ENCODE measurements around the gene CHRM2.
"Not testable (repeated sequence)": the region's sequence is repeated elsewhere in the genome, so short reads cannot be mapped to it uniquely, and the experiment has no call there.

The CHRM2 gene
- long read RNA-seq, donor 1 = 0 reads
- long read RNA-seq, donor 2, full-length matches to known transcripts = 1 of 1 reads
- long read RNA-seq, donor 2, partial matches to known transcripts = 0 of 1 reads
- long read RNA-seq, donor 2, other reads (novel, unspliced or antisense) = 0 of 1 reads
- long read RNA-seq, donor 3 = 0 reads
- long read RNA-seq, donor 4 = 0 reads
- long read RNA-seq, donor 5 = 0 reads
- long read RNA-seq, donor 6 = 0 reads
- long read RNA-seq, donor 7 = 0 reads
- long read RNA-seq, donor 8 = 0 reads

DNA sequence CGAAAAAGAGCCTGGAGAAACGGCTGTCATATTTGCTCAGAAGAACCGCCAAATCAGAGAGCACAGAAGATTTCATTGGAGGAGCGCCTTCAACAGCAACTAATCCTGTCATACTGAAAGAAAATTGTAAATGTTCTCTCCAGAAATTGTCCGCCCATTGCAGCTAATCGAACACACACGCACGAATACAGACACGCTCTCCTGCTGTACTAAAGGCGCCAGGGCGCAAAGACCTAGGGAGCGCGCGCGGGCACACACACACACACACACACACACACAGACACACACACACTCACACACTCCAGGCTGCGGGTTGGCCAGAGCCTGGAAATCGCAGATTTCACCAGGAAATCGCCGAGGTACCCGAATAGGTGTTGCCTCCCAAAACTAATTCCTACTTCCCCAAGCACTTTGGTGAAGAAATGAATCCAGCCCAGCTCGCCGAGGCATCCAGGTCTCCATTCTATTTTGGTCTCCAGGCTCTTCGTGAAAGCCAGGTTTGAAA lies at the start of gene CHRM2:
Gene CHRM2, plus strand, starts transcription at position 157 of the 505 bp plus-strand sequence. CDS start 146,214 bp downstream, outside the sequence.
- DNase-seq = no peak

DNA sequence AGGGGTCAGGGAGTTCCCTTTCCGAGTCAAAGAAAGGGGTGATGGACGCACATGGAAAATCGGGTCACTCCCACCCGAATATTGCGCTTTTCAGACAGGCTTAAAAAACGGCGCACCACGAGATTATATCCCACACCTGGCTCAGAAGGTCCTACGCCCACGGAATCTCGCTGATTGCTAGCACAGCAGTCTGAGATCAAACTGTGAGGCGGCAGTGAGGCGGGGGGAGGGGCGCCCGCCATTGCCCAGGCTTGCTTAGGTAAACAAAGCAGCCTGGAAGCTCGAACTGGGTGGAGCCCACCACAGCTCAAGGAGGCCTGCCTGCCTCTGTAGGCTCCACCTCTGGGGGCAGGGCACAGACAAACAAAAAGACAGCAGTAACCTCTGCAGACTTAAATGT lies 37.1 kb upstream of the CHRM2 start:
- not testable (repeated sequence) for DNase-seq

DNA sequence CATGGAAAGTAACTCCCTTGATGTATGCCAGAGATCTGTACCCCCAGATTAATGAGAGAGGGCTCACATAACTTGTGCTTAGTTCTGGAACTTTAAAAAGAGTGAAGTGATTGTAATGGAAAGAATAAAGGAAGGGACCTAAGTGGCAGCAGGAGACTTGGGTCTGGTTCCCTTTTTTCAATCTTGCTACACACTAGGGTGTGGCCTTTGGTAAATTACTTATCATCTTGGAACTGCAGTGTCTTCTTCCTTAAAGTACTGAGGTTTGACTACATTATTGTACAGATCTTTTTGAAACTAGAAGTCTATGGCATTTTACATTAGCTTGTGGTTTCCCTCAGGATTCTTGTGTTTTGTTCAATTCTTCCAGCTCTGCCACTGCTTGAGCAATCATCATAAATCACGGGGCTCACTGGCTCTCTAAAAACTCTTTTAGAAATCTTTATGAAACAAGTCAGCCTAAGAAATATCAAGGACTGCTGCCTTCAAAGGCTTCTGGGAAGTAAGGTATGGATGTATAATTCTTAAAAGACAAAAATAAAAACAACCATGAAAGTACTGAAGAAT lies 22.5 kb upstream of the CHRM2 start:
- no peak for DNase-seq

DNA sequence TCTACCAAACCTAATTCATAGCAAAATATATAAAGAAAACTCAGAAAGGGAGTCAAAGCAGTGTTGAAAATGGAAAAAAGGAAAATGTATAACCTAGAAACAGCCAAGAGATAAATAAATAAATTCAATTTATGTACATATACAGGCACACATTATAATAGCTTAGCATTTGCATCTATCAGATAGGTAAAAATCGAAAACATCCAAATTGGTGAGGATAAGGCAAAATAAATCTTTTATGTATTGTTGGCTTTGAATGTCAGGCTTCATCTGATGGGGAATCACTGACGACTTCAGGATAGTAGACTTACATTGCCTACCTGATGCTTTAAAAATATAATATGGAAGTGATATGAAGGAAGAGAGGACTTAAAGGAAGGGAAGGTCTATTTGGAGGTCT lies 20.6 kb upstream of the CHRM2 start:
- no peak for DNase-seq

DNA sequence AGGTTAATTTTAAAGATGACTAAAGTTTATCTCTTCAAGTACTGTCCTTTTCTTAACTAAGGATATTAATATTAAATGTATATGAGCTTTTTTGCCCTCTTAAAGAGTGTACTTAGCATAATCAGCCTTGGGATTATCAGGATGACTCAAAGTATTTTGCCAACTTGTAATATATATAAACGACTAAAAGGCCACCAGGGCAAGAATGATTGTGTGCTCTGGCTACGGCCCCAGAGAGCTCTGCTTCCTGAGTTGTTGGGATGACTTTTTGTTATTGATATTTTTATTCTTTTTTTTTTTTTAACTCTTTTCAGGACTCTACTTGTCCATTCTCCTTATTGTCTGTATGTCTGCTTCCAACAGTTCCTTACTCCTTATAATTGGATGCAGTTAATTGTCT lies 14.8 kb upstream of the CHRM2 start:
- no peak for DNase-seq

DNA sequence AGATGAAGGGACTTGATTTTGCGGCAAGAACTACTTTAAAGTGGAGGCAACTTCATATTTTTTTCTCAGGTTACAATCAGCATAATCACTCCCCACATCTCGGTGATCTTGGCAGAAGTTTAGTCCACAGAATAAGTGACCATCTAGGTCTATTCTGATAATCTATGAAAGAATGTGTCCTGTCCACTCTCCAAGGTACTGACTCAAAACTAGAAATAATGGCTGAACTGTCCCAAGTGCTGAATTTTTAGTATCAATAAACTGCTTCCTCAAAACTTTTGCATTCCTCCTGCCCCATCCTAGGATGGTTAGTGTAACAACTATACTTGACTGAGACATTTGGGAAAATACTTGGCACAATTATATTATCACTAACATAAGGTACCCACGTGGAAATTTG lies 10.9 kb upstream of the CHRM2 start:
- no peak for DNase-seq

DNA sequence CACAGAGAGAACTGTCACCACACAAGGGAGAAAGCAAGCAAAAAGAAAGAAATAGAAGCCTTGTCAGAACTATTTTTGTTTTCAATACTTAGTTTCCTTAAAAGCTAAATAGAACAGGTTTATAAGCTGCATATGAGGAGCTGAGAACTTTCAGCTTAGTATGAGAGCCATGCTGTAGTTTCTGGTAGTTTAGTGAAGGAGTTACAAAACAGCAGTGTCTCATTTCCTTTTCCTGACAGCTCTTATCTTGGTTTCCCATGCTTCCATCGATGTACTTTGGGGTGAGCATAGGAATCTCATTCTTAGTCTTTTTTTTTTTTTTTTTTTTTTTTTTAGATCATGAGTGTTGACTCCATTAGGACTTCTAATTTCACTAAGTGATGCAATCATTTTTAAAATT lies 8.6 kb upstream of the CHRM2 start:
- no peak for DNase-seq

DNA sequence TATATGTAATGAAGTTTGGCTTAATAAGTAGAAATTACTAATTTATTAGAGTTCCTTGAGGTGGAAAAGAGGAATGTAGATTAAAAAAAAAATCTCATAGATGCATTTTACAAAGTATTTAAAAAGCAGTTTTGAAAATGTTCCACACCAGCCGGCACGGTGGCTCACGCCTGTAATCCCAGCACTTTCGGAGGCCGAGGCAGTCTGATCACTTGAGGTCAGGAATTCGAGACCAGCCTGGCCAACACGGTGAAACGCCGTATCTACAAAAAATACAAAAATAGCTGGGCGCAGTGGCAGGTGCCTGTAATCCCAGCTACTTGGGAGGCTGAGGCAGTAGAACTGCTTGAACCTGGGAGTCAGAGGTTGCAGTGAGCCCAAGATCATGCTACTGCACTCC lies 3.2 kb upstream of the CHRM2 start:
- no peak for DNase-seq

DNA sequence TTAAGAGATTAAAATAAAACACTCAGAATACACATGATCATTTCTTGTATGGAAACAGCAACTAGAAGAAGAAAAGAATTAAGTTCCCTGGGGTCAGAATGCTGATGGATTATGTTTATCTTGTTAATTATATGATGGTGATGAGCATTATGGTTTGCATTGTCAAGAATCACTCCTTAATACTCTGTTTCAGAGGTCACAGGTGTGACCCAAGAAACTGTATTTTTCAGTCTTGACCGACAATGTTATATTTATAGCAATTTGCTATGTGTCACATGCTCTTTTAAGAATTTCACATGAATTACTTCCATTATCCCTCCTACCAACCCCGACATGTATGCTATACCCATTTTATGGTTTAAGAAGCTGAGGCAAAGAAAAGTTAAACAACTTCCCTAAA lies 2.7 kb upstream of the CHRM2 start:
- DNase-seq = no peak

DNA sequence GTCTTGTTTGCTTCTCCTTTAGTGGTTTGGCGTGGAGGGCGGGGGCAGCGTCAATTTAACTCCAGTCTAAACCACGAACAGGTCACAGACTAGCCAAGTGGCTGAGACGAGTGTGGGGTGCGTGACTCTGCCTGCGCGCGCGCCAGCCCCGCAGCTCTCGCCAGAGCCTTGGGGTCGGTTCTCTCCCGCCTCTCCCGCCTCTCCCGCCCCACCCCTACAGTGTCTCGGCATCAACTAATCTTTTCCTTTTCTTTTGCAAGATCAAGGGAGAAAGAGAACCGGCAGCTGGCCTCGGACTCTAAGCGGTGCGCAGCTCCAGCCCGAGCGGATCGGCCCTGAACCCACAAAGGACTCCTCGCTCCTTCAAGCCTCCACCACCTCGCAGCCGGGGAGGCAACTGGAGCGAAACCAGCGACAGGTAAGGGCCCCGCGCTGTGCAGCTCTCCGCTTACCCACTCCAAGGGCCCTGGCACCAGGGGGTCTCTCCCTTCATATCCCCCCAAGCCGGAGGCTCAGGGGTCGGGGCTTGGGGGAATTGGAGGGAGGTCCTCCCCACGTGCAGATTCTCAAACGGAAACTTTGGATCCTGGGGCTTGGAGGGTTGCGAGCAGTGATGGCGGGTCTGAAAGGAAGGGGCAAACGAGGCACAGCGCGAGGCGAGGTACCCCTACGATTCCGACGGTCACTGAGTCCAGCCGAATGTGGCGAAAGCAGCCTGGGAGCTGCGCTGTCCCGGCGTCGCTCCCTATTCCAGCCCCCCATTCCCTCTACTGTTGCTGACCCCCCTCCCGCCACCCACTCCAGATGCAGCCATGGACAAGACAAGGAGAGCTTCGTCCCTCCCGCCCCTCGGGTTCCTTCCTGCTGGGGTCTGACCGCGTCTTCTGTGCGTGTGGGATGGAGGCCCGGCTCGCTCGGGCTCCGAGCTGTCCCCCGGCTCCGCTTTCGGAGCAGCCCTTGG lies 829 bp downstream of the CHRM2 start:
- DNase-seq = peak; percentile 42

DNA sequence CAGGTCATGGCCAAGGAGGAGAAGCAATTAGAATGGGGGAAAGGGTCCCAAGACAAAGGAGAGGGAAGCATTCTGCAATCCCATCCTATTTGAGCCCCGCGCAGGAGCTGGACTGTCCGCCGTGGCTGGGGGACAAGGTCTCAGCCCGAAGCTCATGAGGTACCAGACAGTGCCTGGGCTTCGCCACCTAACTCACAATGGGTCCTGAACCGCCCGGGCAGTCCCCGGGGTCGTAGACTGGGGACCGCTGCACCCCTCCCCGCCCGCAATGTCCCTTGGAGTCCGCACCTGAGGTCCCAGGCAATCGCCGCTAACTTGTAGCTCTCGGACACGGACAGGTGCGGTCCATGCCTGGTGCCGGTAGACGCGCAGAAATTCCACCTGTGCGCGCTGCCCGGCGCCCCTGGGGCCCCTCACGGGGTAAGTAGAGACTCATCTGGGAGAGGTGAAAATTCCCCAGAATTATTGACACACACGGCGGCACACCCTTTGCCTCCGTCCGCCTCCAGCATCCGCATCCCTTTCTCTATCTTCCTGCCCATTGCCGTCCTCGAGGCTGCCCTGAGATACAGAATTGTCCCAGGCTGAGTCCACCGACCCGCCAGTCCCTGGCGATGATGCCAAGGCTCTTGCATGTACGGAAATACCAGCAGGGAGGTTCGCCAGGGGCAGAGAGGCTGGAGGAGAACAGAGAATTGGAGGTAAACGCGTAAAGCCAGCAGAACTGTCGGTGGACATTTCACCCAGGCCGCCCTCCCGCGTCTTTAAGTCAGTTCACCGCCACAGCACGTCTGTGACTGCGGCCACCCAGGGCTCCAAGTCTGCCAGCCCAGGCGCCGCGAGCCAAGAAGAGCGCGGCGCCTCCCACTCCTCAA lies 1.8 kb downstream of the CHRM2 start:
- no peak for DNase-seq

DNA sequence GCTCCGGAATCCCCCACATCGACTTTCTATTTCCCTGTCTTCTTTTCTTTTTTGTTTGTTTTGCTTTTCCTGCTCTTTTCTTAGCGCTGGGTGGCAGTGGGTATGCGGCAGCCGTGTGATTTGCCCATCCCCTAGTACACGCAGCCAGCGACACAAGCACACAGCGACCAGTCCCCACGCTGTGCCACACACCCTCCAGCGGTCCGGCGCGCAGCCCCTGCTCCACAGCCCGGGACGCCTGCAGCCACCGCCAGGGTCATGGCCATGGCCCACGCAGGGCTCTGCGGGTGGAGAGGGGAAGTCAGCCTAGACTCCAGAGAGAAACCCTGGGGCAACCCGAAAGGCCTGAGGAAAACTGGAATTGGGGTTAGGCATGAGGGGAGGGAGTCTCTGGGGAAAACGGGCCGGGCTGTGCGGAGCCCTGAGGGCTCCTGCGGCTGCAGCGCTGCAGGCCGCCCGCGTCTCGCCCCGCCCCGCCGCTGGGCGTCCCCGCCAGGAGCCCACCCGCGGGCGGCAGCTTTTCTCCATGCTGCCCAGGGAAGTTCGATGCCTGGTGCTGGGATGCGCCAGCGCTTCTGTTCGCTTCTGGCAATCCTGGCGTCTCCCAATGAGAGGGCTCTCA lies 2.5 kb downstream of the CHRM2 start:
- peak; percentile 49 for DNase-seq

DNA sequence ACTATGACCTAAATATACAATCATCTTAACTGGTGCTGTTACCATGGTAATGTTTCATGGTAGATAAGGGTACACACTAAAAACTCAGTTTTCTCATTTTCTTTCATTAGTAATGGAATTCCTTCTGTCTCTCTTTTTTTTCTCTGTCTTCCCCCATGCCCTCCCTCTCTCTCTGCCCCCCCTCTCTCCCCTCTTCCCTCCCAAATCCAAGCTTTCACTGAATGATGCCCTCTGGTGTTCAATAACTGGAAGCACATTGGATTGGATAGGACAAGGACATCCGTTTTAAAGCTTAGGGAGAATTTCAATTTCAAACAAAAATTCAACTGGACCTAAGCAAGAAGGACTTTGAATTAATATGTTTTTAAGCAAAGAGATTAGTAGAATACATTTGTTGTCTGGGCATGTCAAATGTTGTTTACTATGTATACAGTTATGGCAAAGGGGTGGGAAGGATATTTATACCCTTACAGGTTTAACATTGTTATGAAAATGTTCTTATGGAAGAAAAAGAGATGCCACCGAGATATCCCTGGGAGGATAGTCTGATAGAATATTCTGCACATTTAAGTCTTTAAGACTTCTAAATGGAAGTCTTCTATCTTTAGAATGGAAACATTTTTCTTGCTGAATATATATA lies 6.1 kb downstream of the CHRM2 start:
- no peak for DNase-seq

DNA sequence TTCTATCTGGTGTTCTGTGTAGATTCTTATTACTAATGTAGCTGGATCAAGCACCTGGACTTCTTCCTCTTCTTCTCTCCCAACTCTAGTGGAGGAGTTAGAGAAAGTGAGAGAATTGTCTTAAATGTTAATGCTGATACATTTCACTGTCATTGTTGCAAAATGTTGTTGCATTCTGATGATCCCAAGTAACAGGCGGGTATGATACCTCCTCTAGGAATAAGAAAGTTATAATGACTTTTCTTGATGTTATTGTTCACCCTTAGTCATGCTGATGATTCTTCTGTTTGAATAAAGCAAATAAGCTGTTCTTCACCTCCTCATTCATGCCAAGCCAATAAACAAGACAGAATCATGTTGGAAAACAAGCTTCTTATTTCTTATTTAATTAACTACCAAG lies 9.1 kb downstream of the CHRM2 start:
- no peak for DNase-seq

DNA sequence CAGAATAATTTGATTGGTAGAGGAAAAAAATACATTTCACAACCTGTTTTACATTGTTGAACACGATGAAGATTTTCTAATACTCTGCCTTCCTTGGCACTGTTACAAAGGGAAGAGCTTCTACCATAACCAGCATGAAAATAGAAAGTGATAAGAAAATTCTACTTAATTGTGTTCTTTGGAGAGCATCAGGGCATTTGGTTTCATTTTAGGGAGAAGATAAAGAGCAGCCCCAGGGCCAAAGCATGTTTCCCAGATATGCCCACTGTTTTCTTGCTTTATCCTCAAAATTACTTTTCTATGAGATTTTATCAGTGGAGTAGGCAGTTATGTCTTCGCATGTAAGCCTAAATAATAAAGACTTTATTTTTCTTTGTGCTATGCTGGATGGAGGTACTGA lies 9.5 kb downstream of the CHRM2 start:
- no peak for DNase-seq

DNA sequence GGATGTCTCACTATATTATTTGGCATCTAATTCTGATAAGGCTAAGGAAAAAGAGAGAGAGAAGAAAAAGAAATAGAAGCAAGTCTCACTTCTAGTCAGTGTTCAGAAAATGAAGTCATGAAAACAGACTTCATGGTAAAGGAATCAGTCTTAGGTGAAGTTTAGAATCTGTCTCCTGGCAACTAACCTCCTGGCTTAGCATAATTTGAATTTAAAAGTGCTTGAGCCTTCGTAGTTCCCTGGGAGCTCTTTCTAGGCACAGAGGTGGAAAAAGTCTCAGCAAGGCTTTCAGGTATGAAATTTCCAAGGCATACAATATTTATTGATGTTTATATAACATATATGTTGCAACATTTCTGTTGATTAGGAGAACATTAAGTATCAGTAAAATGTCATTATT lies 10.4 kb downstream of the CHRM2 start:
- no peak for DNase-seq

DNA sequence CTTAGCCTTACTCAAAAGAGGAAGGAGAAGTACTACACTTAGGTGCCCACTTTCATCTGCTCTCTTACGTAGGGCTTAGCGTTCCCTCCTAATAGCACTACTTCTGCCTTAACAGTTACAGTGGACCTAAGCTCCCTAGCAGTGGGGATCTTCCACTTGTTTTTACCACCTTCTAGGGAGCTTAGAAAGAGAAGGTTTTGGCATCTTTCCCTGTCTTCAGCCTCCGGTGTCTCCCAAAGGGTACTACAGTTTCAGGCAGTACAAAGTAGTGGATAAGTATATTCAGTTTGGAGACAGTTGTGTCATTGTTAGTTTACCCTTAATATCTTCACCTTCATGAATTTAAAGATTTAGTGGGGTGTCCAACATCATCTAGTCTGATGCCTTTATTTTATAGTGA lies 14.6 kb downstream of the CHRM2 start:
- no peak for DNase-seq

DNA sequence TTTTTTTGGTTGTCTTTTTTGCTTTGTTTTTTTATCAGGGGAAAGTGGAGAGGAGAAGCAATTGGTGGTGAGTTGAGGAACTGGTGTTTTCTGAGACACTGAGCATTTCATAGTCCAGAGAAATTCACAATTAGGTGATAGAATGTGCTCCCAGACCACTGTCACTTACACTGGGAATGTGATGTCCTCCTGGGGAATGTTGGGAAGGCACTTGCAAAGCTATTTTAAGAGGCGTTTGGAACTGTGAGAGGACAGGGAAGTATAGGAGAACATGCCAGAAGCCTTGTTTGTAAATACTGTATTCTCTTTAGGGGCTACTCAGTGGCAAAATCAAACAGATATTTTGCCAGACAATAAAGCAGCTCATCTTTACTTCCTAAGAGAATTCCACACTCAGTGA lies 16.0 kb downstream of the CHRM2 start:
- DNase-seq = no peak

DNA sequence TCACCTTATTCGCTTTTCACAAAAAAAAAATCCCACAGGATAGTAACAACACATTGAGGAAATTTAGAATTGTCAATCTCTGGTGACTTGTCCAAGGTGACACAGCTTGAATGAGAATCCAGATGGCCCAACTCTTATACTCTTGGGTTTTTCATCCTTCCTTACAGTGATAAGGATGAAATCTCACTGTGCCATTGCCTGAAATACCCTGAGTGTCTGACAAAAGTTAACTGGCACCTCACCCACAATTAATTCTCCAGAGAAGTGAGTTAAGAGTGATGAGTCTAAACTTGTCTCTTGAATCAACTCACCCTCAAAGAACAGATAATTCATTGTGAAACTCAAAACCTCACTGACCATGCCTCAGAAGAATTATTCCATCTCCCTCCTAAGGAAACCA lies 18.9 kb downstream of the CHRM2 start:
- no peak for DNase-seq

DNA sequence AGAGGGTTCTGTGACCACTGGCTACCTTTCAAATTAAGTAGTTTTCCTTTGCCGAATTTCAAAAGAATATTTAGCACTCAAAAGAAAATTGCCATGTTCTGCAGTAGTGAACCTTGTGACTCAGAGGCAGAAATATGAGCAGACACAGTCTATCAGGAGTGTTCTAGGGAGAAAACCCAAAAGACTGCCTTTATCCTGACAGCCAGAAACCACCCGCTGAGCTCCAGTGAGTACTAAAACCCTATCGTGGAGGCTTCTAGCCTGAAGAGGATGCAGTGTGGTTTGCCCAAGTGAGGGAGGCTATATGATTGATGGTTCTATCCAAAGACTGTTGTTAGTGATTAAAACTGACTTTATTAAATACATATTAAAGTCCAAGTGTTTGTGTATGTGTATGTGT lies 21.9 kb downstream of the CHRM2 start:
- DNase-seq = no peak

DNA sequence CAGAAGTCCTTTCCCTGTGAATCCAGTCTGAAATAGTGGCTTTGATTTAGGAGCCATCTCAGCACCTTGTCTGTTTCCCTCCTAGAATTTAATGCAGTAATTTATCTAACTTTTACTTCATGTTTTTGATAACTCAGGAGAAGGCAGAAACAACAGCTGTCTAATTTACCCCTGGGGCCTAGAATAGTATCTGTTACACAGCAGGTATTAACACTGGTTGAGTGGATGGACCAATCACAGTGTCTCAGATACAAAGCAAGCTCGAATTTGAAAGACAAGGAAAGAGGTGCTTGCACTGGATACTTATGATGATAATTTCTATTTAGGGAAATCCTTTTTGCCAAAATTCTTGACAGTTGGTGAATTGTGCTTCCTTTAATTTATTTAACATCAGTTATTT lies 23.4 kb downstream of the CHRM2 start:
- DNase-seq = no peak
